LNCaP clone FGC (cell line): ENCODE measurements around the gene MPV17L.

Source experiments
- DNase-seq: peaks from one replicate; pipeline ENCODE4 v3.0.0-alpha.2; 2011; ENCODE audit warnings: low read depth
- H3K4me3 ChIP-seq: 2 replicates; pipeline ENCODE4 v1.5.1; 2011; ENCODE audit warnings: mild to moderate bottlenecking, low read depth, low read length, control low read depth
- TF ChIP-seq, protein P1 (sequence below): IDR thresholded peaks from 2 replicates; pipeline ENCODE4 v1.5.1; 2012; ENCODE audit warnings: mild to moderate bottlenecking; ENCODE audit not compliant: control insufficient read depth, insufficient read depth; ENCODE audit errors: extremely low read depth

Gene MPV17L

DNA sequence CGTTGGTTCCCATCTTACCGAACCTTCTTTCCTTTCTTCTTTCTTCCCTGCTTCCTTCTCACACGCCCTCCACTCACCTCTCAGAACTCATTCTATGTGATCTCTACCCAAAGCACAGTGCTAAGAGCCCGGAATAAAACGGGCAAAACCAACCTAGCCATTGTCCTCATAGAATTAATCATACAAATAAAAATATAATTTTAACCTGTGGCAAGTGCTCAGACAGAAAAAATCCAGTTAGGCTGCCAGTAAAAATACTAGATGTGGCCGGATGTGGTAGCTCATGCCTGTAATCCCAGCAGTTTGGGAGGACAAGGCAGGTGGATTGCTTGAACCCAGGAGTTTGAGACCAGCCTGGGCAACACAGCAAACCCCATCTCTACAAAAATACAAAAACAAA, 65.8 kb downstream of the MPV17L start:
- TF ChIP-seq, protein P1, sequence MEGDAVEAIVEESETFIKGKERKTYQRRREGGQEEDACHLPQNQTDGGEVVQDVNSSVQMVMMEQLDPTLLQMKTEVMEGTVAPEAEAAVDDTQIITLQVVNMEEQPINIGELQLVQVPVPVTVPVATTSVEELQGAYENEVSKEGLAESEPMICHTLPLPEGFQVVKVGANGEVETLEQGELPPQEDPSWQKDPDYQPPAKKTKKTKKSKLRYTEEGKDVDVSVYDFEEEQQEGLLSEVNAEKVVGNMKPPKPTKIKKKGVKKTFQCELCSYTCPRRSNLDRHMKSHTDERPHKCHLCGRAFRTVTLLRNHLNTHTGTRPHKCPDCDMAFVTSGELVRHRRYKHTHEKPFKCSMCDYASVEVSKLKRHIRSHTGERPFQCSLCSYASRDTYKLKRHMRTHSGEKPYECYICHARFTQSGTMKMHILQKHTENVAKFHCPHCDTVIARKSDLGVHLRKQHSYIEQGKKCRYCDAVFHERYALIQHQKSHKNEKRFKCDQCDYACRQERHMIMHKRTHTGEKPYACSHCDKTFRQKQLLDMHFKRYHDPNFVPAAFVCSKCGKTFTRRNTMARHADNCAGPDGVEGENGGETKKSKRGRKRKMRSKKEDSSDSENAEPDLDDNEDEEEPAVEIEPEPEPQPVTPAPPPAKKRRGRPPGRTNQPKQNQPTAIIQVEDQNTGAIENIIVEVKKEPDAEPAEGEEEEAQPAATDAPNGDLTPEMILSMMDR: no peak
- H3K4me3 ChIP-seq: no peak overlapping the region
- no peak for DNase-seq
